Body of pancreas (tissue), 4 donors: Measurements from ENCODE around the gene RGS11.

Experiments used
- POLR2A ChIP-seq, 3 donors: fragments of 450-650 bp; IDR thresholded peaks; one replicate each; pipeline ENCODE4 v1.6.1; 2016; ENCODE audit warnings: antibody characterized with exemption in 3 of 3, mild to moderate bottlenecking in 2 of 3
- TF ChIP-seq, protein P1 (sequence below), 7 experiments: fragments of 450-650 bp in 4 of 7; fragments of 200-600 bp in 3 of 7; sonication (generic) in 3 of 7; IDR thresholded peaks; one replicate each; pipeline ENCODE4 v1.5.1; 2016 to 2019; ENCODE audit warnings: antibody characterized with exemption in 7 of 7

DNA sequence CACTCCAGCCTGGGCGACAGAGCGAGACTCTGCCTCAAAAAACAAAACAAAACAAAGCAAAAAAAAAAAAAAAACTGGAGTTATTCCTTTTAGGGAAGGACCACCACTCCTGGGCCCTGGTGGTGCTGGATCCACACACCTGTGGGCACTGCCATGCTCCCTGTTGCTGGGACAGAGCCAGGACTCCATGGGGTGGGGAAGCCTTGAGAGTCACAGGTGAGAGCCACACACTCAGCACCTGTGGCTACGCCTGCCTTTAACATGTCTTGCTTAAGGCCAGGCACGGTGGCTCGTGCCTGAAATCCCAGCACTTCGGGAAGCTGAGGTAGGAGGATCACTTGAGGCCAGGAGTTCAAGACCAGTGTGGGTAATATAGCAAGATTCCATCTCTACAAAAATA is 25.5 kb upstream of the RGS11 start:
- TF ChIP-seq, protein P1, sequence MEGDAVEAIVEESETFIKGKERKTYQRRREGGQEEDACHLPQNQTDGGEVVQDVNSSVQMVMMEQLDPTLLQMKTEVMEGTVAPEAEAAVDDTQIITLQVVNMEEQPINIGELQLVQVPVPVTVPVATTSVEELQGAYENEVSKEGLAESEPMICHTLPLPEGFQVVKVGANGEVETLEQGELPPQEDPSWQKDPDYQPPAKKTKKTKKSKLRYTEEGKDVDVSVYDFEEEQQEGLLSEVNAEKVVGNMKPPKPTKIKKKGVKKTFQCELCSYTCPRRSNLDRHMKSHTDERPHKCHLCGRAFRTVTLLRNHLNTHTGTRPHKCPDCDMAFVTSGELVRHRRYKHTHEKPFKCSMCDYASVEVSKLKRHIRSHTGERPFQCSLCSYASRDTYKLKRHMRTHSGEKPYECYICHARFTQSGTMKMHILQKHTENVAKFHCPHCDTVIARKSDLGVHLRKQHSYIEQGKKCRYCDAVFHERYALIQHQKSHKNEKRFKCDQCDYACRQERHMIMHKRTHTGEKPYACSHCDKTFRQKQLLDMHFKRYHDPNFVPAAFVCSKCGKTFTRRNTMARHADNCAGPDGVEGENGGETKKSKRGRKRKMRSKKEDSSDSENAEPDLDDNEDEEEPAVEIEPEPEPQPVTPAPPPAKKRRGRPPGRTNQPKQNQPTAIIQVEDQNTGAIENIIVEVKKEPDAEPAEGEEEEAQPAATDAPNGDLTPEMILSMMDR (IDR thresholded peaks at IDR 0.05), result no peak
- no peak for TF ChIP-seq POLR2A (IDR thresholded peaks at IDR 0.05)
